ENCODE data around the gene ITGB1BP2.
"Not testable (repeated sequence)": the region's sequence is repeated elsewhere in the genome, so short reads cannot be mapped to it uniquely, and the experiment has no call there.

ITGB1BP2 gene

GRCh38 chrX:71302461-71303213, 1.1 kb downstream of the ITGB1BP2 start:
- no peak for DNase-seq

GRCh38 chrX:71304561-71304960, 3.0 kb downstream of the ITGB1BP2 start:
- DNase-seq, result no peak

- no peak for DNase-seq
Observed at GRCh38 chrX:71315917-71316316, 14.4 kb downstream of the ITGB1BP2 start.

- DNase-seq, result not testable (repeated sequence)
Observed at GRCh38 chrX:71316959-71317358, 15.4 kb downstream of the ITGB1BP2 start.

- DNase-seq, result no peak
Observed at GRCh38 chrX:71320126-71320525, 18.6 kb downstream of the ITGB1BP2 start.

- DNase-seq, result no peak
Observed at GRCh38 chrX:71321731-71322130, 20.2 kb downstream of the ITGB1BP2 start.

- not testable (repeated sequence) for DNase-seq
Observed at GRCh38 chrX:71324452-71324851, 22.9 kb downstream of the ITGB1BP2 start.

- no peak for DNase-seq
Observed at GRCh38 chrX:71326394-71326793, 24.8 kb downstream of the ITGB1BP2 start.

GRCh38 chrX:71349151-71349665, 47.7 kb downstream of the ITGB1BP2 start:
- not testable (repeated sequence) for DNase-seq

GRCh38 chrX:71349867-71350266, 48.3 kb downstream of the ITGB1BP2 start:
- not testable (repeated sequence) for DNase-seq

- DNase-seq, result not testable (repeated sequence)
Observed at GRCh38 chrX:71352439-71352838, 50.9 kb downstream of the ITGB1BP2 start.
